ENCODE measurements around the gene LCE7A.

The LCE7A gene, protein sequence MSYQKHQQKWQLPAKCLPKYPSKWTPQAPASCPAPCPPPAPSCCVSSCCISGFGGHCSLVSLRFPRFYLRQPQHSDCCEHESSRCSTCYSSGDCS

DNA sequence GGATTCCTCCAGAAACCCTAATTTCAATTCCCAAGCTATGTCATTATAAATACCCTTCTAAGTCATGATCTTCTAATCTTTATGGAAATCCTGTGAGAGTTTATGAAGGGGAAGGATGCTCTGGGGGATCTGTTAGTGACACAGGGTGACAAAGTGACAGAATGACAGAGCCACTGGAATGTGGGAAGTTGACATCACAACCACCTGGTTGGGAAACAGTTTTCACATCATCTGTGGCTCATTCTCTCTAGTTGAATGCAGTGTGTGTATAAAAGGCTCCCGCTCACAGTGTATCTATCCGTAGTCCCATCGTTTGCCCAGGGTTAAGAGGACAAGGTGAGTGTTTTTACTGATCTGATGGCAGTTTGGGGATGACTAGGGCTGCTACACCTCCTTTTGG is at the start of gene LCE7A:
Gene LCE7A, plus strand, starts transcription at position 301 of the 400 bp plus-strand sequence. CDS start 702 bp downstream, outside the sequence.
- TF ChIP-seq, protein P1, sequence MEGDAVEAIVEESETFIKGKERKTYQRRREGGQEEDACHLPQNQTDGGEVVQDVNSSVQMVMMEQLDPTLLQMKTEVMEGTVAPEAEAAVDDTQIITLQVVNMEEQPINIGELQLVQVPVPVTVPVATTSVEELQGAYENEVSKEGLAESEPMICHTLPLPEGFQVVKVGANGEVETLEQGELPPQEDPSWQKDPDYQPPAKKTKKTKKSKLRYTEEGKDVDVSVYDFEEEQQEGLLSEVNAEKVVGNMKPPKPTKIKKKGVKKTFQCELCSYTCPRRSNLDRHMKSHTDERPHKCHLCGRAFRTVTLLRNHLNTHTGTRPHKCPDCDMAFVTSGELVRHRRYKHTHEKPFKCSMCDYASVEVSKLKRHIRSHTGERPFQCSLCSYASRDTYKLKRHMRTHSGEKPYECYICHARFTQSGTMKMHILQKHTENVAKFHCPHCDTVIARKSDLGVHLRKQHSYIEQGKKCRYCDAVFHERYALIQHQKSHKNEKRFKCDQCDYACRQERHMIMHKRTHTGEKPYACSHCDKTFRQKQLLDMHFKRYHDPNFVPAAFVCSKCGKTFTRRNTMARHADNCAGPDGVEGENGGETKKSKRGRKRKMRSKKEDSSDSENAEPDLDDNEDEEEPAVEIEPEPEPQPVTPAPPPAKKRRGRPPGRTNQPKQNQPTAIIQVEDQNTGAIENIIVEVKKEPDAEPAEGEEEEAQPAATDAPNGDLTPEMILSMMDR (conservative IDR thresholded peaks at IDR 0.05; ENCODE audit: low read depth, low read length) = no peak
- Histone ChIP-seq H3K4me1 (ENCODE audit: low read depth, poor library complexity, severe bottlenecking) (no peaks in the 10 kb centered on the region), H4K20me1 (ENCODE audit: insufficient read depth) (no peaks in the 10 kb centered on the region), H3K4me2 (no peak within 1 kb of the TSS), H3K27ac (no peak within 1 kb of the TSS), H3K9ac (no peak within 1 kb of the TSS), H2AFZ (ENCODE audit: low read depth) (no peak within 1 kb of the TSS), H3K79me2 (ENCODE audit: insufficient read depth, low read depth) (no peaks in the 10 kb centered on the region), H3K27me3 (ENCODE audit: insufficient read depth, low read depth) (no peaks in the 10 kb centered on the region), H3K4me3 (IDR thresholded peaks at IDR 0.05; ENCODE audit: insufficient read depth, low read depth, low read length) (no peak within 1 kb of the TSS), H3K36me3 (ENCODE audit: insufficient read depth) (no peaks in the 10 kb centered on the region)

- Histone ChIP-seq H4K20me1 (ENCODE audit: insufficient read depth) (no peaks in the 10 kb centered on the region), H3K79me2 (ENCODE audit: insufficient read depth, low read depth) (no peaks in the 10 kb centered on the region), H3K4me2 (no peak overlapping the region), H3K27me3 (ENCODE audit: insufficient read depth, low read depth) (no peaks in the 10 kb centered on the region), H3K4me1 (ENCODE audit: low read depth, poor library complexity, severe bottlenecking) (no peaks in the 10 kb centered on the region), H2AFZ (ENCODE audit: low read depth) (no peak overlapping the region), H3K27ac (no peak overlapping the region), H3K4me3 (IDR thresholded peaks at IDR 0.05; ENCODE audit: insufficient read depth, low read depth, low read length) (no peak overlapping the region), H3K9ac (no peak overlapping the region), H3K36me3 (ENCODE audit: insufficient read depth) (no peaks in the 10 kb centered on the region)
- TF ChIP-seq, protein P1 (conservative IDR thresholded peaks at IDR 0.05; ENCODE audit: low read depth, low read length) = no peak
These were observed 48.7 kb upstream of the LCE7A start for GRCh38 chr1:152811050-152811449.

GRCh38 chr1:152811671-152812070 is 48.1 kb upstream of the LCE7A start, which contains the start of gene LCE1B:
Gene LCE1B (plus strand): TSS chr1:152811971. CDS start chr1:152812447, 476 bp downstream.
- TF ChIP-seq, protein P1 (conservative IDR thresholded peaks at IDR 0.05; ENCODE audit: low read depth, low read length) = no peak
- no peaks in the 10 kb centered on the region for H4K20me1 ChIP-seq (ENCODE audit: insufficient read depth)
- H3K4me2 ChIP-seq = no peak within 1 kb of the TSS
- no peak within 1 kb of the TSS for H3K4me3 ChIP-seq (IDR thresholded peaks at IDR 0.05; ENCODE audit: insufficient read depth, low read depth, low read length)
- H3K27ac ChIP-seq = no peak within 1 kb of the TSS
- H3K36me3 ChIP-seq (ENCODE audit: insufficient read depth) = no peaks in the 10 kb centered on the region
- no peaks in the 10 kb centered on the region for H3K27me3 ChIP-seq (ENCODE audit: insufficient read depth, low read depth)
- no peak within 1 kb of the TSS for H3K9ac ChIP-seq
- no peak within 1 kb of the TSS for H2AFZ ChIP-seq (ENCODE audit: low read depth)
- no peaks in the 10 kb centered on the region for H3K4me1 ChIP-seq (ENCODE audit: low read depth, poor library complexity, severe bottlenecking)
- no peaks in the 10 kb centered on the region for H3K79me2 ChIP-seq (ENCODE audit: insufficient read depth, low read depth)

DNA sequence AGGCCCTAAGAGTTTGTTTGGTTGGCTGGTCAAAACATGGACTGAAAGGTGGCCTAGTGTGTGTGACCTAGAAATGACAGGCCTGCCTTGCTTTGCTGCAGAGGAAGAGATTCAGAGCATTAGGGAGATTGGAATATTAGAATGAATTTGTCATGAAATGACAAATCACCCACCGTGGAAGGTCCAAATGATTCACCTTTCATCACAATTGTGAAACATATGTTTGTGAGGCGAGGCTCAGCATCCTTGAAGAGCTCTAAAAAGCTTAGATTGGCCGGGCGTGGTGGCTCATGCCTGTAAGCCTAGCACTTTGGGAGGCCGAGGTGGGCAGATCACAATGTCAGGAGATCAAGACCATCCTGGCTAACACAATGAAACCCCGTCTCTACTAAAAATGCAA is 42.5 kb upstream of the LCE7A start:
- no peaks in the 10 kb centered on the region for H3K27me3 ChIP-seq (ENCODE audit: insufficient read depth, low read depth)
- no peaks in the 10 kb centered on the region for H4K20me1 ChIP-seq (ENCODE audit: insufficient read depth)
- H3K27ac ChIP-seq = no peak overlapping the region
- no peak overlapping the region for H3K4me2 ChIP-seq
- no peaks in the 10 kb centered on the region for H3K79me2 ChIP-seq (ENCODE audit: insufficient read depth, low read depth)
- H3K36me3 ChIP-seq (ENCODE audit: insufficient read depth) = no peaks in the 10 kb centered on the region
- H3K4me1 ChIP-seq (ENCODE audit: low read depth, poor library complexity, severe bottlenecking) = no peaks in the 10 kb centered on the region
- no peak overlapping the region for H3K9ac ChIP-seq
- TF ChIP-seq, protein P1 (conservative IDR thresholded peaks at IDR 0.05; ENCODE audit: low read depth, low read length) = no peak
- no peak overlapping the region for H2AFZ ChIP-seq (ENCODE audit: low read depth)
- no peak overlapping the region for H3K4me3 ChIP-seq (IDR thresholded peaks at IDR 0.05; ENCODE audit: insufficient read depth, low read depth, low read length)
